Activated CD4-positive, CD25-positive, alpha-beta regulatory T cell (primary cell): ENCODE results near the gene BCAM.
"Not testable (repeated sequence)": the region's sequence is repeated elsewhere in the genome, so short reads cannot be mapped to it uniquely, and the experiment has no call there.

ENCODE experiments used
- DNase-seq, 4 experiments: peaks; one replicate each; lab custom pipeline; 2025; lab: John Stamatoyannopoulos, UW

Gene BCAM

DNA sequence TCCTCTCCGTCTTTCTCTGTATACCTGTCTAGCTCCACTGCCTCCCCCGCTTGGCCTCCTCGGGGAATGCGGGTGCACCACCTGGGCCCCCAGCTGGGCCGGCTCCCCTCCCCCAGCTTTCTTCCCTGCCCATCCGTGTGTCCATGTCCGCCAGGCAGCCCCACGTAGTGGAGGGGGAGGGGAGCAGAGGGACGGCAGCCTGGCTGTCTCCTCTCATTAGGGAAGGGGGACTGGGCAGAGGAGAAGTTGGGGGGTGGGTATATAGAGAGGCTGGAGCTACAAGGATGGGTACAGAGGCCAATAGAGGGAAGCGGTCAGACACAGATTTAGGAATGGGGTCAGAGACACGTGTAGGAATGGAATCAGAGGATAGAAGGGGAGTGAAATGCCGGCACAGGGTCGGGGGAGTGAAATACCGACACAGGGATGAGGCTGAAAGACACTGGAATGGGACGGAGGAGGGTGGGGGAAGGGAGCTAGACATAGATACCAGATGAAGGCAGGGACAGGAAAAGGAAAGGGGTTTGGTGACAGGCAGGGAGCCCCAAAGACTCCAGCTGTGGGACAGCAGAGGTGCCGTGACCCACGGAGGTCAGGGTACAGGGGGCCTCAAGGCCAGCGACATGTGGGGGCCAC, 40.0 kb downstream of the BCAM start:
- no peak for DNase-seq

DNA sequence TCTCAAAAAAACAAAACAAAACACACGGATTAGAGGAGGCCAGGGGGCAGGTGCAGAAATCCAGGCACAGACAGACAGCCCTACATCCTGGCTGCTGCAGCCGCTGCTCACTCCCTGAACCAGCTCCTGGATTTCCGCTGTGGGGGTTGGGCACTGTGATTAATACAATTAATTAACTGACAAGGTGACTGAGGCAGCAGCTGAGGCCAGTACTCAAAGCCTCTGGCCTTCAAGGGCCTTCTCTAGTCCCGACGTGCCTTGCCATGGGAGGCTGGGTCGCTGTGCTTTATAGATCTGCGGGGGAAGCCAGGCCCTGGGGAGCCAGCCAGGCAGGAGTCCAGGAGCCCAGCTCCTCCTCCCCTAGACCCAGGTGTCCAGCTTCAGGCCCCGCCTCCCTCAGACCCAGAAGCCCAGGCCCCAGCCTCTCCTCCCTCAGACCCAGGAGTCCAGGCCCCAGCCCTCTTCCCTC, 41.8 kb downstream of the BCAM start:
- no peak for DNase-seq

GRCh38 chr19:44851427-44851826, 42.5 kb downstream of the BCAM start:
- DNase-seq: no peak

DNA sequence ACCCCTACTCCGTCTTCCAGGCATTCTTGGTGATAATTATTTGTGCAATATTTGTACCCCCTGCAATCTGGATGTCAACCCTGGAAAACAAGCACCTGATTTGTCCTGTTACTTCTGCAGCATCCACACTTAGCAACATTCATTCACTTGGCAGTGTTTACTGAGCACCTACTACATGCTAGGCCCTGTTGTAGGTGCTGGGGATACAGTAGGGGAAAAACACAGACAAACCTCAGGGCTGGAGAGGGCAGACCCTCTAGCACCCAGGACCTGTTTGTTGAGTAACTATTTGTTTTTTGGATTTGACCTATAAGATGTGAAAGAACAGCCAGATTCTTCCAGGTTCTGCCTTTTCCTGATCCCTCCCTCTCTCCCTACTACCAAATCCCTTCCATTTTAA, 46.7 kb downstream of the BCAM start:
- DNase-seq: no peak

DNA sequence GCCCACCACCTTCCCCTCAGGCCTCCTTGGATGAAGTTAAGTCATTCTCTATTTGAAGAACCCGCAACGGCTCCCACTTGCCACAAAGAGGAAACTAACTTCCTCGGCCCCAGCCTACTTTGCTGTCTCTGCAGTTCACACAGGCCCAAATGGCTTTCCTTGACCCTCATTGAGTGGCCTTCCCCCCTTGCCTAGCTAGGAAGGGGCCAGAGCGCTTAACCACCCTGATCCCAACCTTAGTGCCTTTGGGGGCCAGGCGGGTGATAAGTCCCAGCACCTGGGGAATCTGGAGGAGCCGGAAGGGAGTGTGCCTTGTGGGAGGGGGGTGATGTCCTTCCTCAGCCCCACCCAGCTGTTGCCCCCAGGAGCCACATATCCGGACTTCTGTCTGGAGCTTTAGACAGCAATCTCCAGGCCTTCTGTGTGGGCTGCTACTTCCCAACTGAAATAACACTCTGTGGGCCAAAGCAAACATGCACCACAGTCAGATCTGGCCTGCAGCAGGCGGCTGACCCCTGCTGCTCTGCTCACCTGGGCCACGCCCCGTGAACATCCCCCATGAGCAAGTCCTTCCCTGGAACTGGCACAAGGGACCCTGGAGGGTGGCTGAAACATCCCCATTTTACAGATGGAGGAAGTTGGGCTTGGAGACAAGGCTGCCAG, 47.6 kb downstream of the BCAM start:
- DNase-seq: no peak

- no peak for DNase-seq
These were observed 48.9 kb downstream of the BCAM start for GRCh38 chr19:44857837-44858236.

- DNase-seq: not testable (repeated sequence)
These were observed 52.7 kb downstream of the BCAM start for GRCh38 chr19:44861576-44861975.

- DNase-seq: no peak
These were observed 55.1 kb downstream of the BCAM start for GRCh38 chr19:44863990-44864389.

- DNase-seq: no peak
These were observed 56.4 kb downstream of the BCAM start for GRCh38 chr19:44865196-44865767.

- DNase-seq: no peak
These were observed 57.8 kb downstream of the BCAM start for GRCh38 chr19:44866664-44867063.

GRCh38 chr19:44867578-44867977, 58.7 kb downstream of the BCAM start:
- DNase-seq: no peak

GRCh38 chr19:44869733-44870470, 61.0 kb downstream of the BCAM start:
- DNase-seq: no peak
